LNCAP (cell line): ENCODE measurements around the gene FYCO1.

ENCODE experiments used
- TF ChIP-seq, protein P1 (sequence below): fragments of 450-650 bp; IDR thresholded peaks from 2 replicates; pipeline ENCODE4 v1.5.1; 2017; ENCODE audit warnings: mild to moderate bottlenecking

FYCO1 gene

DNA sequence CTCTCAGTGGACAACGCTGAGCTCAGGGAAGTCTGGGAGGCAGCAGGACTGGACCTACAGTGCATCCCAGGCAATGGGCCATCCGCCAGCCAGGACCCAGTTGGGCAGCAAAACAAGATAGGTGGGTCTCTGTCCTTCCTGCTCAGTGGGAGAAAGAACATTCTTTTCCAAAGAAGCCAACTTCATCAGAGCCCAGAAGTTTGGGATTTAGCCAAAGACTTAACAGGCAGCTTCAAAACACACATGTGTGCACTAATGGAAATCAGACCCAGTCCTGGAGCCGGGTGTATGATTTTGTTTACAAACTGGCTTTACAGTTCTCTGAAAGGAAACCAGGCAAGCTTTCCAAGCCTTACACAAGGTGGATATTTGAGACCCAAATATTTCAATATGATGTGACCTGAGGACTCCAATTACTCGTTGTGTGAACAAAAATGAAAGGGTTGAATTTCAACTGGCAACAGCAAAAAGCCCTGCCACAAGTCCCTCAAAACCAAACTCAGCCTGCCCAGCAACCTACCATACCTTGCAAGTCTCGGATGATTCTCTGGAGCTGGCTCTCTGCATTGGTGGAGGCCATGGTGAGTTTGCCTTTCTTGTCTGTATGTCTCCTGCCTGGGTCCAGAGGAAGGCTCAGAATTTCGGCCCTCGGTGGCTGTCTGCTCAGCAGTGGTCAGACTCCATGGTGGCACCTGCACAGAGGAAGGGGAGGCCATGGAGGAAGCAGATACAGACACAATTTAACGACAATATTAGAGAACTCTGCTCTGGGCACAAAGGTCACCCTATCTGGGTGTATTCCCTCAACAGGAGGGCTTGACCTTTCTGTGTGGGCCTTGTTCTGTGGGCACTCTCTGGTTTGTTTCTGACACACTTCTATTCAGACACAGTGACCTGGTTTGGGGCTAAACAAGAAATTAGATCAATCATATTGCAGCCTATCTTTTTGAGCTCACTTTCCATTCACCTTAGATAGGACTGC, 11.0 kb downstream of the FYCO1 start:
- TF ChIP-seq, protein P1, sequence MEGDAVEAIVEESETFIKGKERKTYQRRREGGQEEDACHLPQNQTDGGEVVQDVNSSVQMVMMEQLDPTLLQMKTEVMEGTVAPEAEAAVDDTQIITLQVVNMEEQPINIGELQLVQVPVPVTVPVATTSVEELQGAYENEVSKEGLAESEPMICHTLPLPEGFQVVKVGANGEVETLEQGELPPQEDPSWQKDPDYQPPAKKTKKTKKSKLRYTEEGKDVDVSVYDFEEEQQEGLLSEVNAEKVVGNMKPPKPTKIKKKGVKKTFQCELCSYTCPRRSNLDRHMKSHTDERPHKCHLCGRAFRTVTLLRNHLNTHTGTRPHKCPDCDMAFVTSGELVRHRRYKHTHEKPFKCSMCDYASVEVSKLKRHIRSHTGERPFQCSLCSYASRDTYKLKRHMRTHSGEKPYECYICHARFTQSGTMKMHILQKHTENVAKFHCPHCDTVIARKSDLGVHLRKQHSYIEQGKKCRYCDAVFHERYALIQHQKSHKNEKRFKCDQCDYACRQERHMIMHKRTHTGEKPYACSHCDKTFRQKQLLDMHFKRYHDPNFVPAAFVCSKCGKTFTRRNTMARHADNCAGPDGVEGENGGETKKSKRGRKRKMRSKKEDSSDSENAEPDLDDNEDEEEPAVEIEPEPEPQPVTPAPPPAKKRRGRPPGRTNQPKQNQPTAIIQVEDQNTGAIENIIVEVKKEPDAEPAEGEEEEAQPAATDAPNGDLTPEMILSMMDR = no peak

DNA sequence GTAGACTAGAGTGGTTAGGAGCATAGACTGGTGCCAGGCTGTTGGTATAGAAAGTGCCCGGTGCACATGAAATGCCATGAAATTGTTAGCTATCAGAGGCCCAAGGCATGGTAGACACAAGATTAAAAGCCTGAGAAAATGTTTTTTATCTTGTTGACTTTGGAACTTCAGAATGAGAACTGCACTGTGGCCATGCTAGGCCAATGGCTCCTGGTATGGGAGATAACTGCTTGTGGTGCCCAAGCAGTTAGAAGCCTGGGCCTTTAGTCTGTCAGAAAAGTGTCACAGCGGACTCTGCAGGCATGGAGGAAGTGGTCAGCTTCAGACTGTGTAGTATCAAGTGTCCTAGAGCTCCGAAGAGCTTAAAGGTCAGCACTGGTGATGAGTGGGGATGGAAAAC, 11.9 kb downstream of the FYCO1 start:
- TF ChIP-seq, protein P1 = no peak

DNA sequence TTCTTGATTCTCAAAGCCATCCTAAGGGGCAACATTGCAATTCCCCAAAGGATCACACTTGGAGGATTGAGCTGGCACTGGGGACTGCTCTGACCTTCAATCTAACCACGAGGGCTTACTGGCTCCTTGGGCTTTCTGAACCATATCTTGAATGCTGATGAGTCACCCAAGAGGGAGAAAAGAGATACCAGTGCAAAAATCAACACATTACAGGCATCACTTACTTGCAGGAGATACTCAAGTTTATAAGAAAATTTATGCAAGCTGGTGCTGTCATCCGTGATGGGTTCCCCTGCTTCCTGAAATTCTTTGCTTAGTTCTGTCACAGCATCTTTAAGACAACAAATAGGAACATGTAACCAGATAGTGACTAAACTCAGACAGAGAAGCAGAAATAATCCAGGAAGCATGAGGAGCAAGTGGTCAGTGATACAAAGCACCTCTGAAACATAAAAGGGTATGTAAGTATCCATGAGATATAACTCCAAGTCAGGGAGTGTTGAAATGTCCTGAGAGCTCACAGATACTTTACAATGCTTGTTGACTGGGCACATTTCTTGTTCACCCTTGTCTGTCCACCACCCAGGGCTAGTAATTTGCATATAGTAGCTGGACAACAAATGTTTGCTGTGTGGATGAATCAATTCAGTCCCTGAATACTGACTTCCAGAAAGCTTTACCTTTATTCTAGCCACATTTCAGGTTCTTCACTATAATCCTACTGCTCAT, 14.1 kb downstream of the FYCO1 start:
- TF ChIP-seq, protein P1 = no peak

DNA sequence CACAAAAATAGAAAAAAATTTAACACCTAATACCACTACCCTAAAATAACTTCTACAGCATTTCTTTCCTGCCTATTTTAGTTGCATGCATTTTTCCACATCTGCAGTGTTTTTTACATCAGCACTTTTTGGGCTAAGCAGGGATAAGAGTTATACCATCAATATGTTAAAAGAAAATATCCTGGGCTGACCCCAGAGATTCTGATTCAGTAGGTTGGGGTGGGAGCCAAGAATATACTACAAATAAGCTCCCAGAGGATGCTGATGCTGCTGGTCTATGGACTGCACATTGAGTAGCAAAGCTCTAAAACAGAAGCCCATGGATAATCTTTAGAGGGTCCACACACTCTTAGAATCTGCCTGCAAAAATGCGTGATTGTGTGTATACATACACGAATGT, 14.8 kb downstream of the FYCO1 start:
- TF ChIP-seq, protein P1 = no peak

DNA sequence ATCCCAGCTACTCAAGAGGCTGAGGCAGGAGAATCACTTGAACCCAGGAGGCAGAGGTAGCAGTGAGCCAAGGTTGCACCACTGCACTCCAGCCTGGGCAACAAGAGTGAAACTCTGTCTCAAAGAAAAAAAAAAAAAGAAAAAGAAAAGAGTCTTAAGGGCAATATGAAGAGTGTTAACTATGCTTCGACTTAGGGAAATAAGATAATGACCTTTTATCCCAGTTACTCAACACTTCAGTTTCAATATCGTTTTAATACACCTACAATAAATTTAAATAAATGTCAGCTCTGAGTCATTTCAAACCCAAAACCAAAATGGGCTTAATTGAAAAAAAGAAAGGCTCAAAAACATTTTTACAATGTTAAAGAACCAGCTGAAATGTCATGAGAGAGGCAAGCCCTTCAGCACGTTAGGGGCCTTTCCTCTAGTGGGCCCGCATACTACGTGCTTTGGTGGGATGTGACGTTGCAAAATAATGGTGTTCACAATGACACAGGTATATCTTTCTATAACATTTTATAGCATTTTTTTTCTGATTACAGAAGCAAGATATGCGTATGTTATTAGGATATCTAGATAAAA, 15.3 kb downstream of the FYCO1 start:
- TF ChIP-seq, protein P1 = no peak

DNA sequence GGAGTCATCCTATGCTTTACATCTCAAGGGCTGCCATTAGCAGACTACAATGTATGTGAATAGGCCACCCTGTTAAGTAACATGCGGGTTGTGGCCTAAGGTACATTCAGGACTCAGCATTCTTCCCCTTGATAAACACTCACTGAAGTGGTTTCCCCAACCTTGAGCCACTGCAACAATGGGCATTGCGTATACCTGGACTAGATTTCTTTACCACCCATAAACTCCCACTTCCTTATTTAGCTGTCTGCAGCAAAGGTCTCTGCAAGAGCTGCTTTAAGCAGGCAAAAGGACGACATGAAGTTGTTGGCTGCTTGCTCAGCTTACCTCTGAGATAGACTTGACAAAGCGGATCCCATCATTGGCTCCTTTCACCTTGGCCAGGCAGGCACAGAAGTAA, 16.2 kb downstream of the FYCO1 start:
- TF ChIP-seq, protein P1 = no peak

DNA sequence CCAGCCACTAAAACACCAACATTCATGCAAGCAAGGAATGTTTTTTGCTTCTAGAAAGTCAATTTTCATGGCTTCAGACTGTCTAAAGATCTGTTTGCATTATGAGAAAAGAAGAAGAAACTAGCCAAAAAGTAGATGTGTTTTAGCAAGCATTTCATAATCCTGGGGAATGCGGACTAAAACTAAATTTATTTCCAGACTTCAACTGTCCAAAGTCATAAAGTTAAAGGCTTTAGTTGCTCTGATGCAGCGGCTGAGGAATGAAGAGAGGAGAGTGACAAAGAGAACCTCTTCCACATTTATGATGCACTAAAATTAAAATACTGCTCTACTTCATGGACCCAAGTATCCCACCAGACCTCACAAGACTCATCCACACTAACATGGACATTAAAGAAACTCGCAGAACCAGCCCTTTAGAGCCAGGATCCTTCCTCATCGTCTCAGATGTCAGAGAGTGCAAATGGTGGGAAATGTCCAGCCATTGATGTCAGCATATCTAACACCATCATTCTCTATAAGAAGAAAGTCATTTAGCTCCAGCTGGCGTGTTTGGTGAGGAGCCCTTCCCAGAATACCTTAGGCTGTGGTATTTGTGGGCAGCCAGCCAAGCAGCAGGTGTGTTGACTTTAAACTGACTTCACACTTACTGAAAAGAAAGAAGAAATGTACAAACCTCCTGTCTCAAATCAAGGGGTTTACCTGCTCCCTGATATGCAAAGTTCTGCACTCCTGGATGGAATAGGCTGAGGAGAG, 17.4 kb downstream of the FYCO1 start:
- TF ChIP-seq, protein P1 = no peak
